A172 (cell line): ENCODE results near the gene JARID2. TPM values are rescaled to one million over a fixed set of nuclear protein-coding genes. Genes with fewer than 3 reads are reported as not detected.

Experiments used
- DNase-seq: peaks from one replicate; pipeline ENCODE4 v3.0.0-alpha.2; 2015; ENCODE audit warnings: low spot score
- total RNA-seq: library from RNA; depleted of rRNA; stranded (reverse); fragments of >200 nt; shearing (Covaris generic); gene quantifications from 2 replicates; pipeline ENCODE4 v1.2.3, GENCODE V29; 2014

The JARID2 gene
- total RNA-seq, 1 experiment from 2014 or later, result 5.4 TPM

DNA sequence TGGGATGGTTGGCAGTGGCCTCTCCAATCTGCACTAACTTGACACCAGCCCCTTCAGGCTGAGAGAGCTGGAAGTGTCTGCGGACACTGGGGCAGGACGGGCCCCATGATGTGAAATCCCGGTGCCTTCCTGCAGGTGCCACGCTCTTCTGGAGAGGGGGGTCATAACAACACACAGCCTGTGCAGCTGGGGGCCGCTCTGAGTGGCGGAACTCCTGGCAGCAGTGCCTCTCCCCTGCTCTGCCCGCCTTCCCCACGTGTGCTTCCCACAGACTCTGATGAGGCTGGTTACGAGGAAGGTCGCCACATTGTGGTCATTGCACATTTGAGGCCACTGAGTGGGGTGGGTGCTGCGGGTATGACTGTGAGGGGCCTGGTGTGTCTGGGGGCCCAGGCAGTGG, 271.7 kb downstream of the JARID2 start:
- DNase-seq, result no peak

DNA sequence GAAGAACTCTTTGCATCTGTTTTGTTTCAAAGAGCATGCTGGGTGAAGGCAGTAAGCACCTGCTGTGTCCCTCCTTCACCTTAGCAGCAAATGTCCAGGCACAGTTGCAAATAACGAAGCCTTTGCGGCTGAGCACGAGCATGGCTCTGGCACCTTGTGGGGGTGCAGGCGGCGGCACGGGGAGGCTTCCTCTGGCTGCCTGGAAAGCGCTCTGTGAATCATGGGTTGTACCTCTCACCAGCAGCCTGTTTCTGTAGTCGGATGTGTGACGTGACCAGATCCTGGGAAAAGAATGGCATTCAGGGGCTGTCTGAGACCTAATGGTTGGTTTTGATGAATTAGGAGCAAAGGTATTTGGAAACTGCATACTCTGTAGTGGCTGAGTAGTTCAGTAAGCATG, 272.2 kb downstream of the JARID2 start:
- no peak for DNase-seq

DNA sequence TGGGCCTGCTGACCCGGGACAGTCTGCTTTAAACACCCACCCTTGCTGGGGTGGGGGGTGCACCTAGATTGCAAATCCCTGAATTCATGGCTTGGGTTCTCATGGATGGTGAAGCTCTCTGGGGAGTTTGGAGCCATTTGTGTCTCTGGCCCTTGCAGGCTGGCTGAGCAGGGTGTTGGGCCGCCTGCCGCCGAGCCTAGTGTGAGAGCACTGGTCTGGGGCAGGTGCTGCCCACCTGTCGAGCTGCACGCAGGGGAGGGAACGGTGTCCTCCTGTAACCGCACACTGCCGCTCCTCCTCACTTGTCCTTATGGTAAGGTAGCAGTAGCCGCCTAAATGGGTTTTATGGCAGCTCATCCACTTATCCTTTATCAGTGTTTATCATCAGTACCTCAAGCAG, 273.0 kb downstream of the JARID2 start:
- DNase-seq, result no peak

DNA sequence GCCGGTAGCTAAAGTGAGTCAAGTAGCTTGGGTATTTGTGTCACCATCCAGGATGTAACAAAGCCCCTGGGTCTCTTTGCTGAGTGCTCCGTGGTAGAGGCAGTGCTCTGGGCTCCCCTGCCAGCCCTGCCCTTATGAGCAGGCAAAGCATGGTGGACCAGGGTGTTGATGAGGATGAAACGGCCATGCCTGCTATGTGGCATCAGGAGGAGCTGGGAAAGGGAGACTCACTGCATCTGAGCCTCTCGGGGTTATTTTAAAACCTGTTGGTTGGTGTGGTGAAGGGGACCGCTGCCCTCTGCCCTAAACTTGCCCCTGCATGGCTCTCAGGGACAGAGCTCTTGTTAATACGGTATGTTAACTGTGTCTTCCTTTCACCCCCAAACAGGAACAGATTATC, 273.8 kb downstream of the JARID2 start:
- no peak for DNase-seq

DNA sequence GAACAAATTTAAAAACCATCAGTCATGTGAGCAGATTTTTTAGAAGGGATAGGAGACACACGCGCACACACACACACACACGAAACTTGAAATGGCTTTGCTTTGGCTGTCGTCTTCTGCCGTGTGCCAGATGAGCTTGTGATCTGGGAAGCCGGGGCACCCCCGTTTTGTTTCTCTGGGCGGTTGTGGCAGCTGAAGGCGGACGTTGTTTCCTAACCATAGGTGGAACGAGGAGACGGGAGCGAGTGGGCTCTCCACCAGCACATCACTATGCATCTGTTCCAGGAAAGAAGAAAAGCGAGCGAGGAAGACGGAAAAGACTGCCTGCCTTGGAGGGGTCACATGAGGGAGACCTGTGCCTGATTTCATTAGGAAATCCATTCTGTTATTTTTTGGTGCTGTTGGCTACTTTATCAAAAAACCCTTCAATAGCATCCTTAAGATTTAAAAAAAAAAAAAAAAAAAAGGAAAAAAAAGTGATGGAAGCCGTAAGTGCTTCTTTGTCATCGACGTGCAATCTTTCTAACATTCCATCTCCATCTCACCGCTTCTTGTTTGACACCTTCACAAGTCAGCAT, 274.8 kb downstream of the JARID2 start:
- no peak for DNase-seq

DNA sequence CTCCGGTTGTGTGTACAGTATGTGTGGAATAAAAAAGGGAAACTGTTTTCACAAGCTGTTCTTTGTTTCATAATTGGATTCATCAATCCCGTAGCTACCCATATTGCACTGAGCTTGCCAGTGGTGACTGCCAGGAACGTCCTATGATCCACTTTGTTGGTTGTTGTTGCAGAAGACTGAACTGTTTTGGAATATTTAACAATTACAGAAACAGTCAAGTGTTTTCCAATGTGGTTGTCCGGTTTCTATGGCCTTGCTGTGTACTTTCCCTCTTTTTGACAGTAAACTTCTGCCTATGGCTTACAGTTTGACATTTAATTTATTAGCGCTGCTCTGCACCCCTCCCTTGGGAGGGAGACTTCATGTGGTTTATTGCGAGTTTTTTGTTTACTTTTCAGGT, 275.7 kb downstream of the JARID2 start:
- no peak for DNase-seq

DNA sequence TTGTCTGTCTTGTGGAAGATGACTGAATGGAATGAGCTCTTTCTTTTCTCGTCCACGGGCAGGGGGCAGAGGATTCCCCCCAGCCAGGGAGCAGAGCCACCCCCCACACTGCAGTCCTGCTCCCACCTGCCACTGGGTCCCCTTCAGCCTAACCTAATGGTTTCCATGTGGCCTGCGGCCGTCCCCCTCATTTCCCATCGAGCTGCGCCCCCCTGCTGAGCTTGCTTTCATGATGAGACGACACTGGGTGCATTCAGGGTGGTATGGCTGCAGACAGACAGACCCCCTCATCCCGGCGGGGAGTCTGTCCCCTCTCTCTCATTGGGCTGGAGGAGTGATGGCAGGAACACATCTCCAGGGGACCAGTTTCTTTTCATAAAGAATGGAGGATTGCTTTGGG, 276.2 kb downstream of the JARID2 start:
- no peak for DNase-seq

DNA sequence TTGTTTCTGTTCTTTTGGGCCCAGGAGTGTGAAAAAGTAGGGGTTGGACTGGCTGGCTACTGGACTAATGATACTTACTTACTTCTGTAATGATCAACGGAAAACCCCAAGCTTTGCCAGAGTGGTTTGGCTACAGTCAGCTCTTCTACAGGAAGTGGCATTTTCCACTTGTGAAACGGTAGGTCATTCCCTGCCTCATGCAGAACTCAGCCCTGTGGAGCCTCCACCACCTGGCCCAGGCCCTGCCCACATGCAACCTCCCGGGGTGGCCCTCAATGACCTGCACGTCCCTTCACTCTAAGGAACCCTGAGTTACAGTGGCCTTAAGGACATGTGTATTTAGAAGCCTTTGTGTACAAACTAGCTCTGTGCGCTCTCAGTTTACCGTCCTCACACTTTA, 276.6 kb downstream of the JARID2 start:
- no peak for DNase-seq

DNA sequence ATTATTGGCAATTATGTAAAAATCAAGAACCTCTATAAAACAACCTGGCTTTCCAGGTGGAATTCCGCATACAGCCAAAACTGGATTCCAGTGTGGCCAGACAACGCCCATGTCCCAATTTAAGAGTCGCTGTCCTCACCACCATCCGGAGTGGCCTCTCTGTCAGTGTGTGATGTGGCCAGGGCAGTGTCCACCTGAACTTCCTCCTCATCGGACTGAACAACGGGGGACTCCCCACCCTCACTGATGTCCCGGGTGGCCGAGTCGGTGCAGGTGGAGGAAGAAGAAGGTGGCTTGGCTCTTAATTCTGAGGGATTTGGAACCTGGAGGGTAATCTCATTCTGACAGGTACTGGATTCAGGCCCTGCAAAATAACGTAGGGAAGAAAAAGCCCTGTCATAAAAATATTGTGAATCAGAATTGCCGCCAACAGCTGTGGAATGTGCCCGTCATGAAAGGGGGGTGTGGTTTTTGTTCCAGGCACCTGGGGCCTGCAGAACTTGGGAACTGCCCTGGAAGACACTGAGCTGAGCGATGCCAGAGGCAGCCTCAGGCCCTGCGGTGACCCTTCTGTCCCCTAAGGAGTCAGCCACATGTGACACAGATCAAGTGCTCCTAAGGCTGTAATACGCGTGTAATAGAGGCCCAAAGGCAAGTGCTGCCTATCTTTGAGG, 277.1 kb downstream of the JARID2 start:
- DNase-seq, result no peak

DNA sequence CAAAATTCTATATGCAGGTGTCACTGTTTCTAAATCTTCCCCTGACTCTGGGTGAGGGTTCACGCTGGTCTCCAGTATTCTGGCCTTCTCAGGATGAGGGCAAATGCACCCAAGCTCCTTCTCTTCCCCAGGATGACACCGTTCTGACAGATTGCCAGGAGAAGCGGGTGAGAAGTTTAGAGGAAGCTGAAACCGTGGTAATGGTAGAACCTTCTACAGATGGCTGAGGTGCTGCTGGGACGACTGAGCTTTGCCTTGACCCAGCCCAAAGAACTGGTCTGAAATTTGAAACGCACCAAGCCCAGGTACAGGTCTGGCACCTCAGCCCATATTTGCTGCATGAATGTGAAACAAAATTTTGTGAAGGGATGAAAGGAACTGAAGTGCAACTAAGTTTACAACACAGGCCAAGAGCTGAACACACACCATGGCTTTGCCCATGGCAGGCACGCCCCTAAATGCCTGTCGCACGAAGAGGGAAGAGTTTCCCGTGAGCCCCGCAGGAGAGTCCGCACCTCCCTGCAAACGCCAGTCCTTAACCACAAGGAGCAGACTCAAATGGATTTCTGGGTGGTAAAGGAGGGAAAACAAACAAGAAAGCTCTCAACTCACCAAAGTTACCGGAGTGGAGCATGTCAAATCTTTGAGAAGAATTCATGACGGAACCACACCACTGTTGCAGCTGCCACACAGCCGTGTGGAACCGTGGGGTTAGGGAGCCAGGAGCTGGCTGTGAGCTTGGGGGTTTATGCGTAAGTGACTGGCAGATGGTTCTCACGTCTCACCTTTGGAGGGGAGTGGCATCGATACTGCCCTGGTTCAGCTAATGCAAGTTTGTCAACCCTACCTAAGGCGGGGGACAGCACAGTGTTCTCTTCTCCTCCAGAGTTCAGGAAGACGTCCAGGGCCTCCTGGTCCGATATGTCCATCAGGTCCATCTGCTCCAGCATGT, 278.1 kb downstream of the JARID2 start:
- no peak for DNase-seq

DNA sequence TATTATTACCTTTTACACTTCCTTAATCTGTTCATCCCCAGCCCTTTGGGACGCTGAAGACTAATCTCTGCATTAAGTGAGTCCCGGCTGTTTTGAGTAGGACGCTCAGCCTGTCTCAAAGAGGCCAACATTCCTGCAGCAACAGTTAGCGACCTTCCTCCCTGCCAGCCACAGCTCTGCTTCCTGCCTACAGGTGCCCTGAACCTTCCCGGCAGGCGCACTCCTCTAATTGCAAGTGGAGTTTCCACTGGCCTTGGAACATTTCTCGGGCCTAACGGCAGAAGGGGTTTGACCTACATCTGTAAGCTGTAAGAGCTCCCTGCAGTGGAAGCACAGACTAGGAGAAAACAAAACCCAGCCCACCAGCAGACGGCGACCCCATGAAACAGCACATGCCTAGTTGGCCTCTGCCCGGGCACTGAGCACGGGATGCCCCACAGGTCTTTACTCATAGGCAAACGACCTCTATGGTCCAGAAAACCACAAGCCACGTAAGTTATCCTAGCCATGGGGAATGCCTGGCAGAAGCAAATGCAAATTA, 279.1 kb downstream of the JARID2 start:
- DNase-seq, result no peak

DNA sequence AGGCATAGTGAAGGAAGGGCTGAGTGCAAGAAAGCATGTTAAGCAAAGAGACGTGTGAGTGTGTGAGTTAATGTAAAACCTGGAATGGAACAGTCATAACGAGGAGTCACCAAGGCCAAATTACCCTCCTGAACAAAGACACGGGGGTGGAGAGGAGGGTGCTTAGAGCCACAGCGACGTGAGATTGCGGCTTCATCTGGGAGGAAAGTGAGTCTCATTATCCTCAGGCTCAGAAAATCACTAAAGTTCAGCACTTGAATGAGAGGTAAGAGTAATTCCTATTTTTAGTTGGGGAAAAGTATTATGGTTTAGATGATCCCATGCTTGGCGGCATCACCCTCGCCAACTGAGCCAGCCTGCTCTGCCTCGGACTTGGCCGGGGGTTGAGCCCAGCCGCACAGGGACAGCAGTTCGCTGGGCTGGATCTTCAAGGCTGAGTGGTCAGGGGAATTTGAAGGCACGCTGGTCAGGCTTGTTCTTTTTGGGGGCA, 280.4 kb downstream of the JARID2 start:
- DNase-seq, result no peak

DNA sequence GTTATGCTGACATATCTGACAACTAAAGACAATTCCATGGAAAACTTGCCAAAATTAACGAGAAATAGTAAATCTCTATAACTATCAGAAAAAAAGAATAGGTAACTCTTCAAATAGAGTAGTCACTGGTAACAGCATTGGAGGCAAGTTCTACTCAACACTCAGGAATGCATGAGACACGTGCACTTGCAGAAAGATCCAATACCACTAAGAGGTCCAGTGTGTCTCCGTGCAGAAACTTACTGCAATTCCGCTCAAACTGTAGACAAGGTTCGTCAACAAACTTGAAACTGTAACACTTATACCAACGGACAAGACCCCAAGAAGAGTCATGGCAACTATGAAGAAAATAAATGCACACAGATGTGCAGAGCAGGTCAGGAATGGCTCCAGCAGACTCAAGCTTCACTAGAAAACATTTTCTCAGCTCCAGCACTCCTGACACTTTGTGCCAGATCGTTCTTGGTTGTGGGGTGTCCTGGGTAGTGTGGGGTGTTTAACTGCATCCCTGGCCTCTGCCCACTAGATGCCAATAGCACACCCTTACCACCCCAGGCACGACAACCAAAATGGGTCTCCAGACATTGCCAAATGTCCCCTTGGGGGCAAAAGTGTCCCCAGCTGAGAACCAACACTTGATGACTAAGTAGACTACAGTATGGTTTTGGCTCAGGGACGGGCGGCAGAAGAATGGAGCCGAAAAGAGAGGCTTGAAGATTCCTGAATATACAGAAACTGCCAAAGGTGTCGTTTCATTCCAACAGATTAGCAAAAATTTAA, 282.2 kb downstream of the JARID2 start:
- DNase-seq, result no peak

DNA sequence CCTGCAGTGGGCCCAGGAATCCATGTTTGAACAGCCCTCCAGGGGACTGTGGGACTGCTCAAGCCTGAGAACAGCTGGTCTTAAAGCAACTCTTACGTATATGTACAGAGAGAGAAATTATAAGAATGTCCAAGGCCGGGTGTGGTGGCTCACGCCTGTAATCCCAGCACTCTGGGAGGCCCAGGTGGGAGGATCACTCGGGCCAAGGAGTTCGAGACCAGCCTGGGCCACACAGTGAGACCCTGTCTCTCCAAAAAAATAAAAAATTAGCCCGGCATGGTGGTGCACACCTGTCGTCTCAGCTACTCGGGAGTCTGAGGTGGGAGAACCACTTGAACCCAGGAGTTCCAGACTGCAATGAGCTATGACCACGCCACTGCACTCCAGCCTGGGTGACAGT, 283.0 kb downstream of the JARID2 start:
- no peak for DNase-seq

DNA sequence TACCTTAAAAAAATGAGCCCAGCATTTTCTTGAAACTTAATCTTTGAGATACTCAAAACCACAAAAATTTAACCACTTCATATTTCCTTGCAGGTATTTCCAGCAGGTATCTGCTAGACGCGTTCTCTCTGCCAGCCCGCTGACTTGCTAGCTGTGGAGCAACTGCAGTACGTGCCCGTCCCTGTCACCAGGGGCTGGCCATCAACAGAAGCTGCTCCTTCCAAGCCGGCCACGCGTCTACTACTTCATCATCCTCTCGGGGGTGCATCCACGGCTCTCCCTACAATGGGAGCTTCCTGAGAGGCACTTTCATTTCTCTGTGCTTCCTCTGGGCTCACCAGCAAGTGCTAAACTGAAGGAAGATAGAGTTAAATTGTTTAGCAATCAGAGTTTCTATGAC, 284.5 kb downstream of the JARID2 start:
- no peak for DNase-seq

DNA sequence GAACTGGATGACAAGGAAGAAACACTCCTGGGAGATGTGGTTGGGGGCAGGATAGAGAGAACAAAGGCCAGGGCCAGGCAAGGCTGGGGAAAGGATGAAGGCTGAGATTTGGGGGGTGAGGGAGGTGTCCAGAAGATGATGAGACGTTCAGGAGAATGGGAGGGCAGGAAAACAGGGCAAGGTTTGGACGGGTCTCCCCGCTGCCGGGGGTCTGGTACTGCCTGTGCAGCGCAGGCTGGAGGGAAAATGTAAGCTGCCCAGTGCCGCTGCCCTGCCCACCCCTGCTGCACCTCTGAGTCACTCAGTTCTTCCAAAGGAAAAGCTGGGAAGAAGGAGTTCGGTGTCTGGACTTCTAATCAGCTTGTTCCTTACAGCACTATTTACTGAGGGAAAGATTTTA, 286.1 kb downstream of the JARID2 start:
- DNase-seq, result no peak

DNA sequence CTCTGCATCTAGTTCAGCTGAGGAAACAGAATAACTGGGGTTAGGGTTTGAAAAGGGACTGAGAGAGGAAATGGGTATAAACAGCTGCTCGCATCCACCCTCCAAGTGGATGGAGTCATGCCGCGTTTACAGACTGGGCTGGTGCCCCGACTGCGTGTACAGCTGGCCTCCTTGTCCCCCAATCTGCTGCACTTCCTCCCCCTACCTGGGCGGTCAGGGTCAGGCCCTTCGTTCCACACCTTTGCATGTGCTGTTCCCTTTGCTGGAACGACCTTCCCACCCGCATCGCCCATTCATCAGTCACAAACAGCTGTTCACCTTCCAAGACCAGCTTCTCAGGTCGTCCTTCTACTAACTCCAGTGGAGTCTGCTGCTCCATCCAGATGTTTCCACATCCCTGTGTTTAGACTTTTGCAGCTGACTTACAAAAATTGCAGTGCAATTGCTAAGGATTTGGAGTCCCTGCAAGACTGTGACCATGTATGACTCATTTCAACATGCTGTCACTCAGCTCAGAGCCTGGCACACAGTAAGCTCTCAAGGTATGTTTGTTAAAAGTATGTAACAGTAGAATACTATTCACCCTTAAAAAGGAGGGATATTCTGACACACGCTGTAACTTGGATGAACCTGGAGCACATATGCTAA, 287.6 kb downstream of the JARID2 start:
- DNase-seq, result no peak

DNA sequence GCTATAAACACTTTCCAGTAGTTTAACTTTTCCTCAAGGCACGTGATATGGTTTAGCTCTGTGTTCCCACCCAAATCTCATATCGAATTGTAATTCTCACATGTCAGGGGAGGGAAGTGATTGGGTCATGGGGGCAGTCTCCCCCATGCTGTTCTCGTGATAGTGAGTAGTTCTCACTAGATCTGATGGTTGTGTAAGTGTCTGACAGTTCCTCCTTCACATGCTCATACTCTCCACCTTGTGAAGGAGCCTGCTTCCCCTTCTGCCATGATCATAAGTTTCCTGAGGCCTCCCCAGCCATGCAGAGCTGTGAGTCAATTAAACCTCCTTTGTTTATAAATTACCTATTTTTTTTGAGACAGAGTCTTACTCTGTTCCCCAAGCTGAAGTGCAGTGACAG, 289.1 kb downstream of the JARID2 start:
- DNase-seq, result no peak

DNA sequence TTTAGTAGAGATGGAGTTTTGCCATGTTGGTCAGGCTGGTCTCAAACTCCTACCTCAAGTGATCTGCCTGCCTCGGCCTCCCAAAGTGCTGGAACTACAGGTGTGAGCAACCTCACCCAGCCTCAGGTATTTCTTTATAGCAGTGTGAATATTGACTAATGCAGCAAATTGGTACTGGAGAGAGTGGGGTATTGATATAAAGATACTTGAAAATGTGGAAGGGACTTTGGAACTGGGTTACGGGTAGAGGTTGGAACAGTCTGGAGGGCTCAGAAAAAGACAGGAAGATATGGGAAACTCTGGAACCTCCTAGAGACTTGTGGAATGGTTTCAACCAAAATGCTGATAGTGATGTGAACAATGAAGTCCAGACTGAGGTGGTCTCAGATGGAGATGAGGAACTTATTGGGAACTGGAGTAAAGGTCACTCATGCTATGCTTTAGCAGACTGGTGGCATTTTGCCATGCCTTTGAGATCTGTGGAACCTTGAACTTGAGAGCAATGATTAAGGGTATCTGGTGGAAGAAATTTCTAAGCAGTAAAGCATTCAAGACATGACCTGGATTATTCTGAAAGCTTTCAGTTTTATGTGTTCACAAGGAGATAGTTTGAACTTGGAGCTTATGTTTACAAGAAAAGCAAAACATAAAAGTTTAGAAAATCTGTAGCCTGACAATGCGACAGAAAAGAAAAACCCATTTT, 289.8 kb downstream of the JARID2 start:
- DNase-seq, result no peak

DNA sequence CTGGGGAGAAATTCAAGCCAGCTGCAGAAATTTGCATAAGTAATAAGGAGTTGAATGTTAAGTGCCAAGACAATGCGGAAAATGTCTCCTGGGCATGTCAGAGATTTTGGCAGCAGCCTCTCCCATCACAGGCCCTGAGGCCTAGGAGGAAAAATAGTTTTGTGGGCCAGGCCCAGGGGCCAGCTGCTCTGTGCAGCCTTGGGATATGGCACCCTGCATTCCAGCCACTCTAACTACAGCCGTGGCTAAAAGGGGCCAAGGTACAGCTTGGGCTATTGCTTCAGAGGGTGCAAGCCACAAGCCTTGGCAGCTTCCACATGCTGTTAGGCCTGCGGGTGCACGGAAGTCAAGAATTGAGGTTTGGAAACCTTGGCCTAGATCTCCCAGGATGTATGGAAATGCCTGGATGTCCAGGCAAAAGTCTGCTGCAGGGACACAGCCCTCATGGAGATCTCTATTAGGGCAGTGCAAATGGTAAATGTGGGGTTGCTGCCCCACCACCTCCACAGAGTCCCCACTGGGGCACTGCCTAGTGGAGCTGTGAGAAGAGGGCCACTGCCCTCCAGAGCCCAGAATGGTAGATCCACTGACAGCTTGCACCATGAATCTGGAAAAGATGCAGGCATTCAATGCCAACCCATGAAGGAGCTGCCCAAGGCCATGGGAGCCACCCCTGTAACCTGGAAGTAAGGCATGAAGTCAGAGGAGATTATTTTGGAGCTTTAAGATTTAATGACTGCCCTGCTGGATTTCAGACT, 290.5 kb downstream of the JARID2 start:
- DNase-seq, result no peak
